GM12878 (cell line): Measurements from ENCODE around the gene FTO. TPM values are rescaled to one million over a fixed set of nuclear protein-coding genes. Genes with fewer than 3 reads are reported as not detected.

ENCODE experiments used
- ATAC-seq: fragments of 200-7000 bp; cut with Tn5 transposase; 3 replicates; pipeline ENCODE4 v1.9.1; 2020; ENCODE audit warnings: mild to moderate bottlenecking, moderate library complexity
- BruUV-seq: library from RNA; stranded (reverse); fragments of 400-500 nt; replicated peaks from 2 replicates; lab custom pipeline; 2021; lab: Mats Ljungman, UMichigan
- CTCF ChIA-PET: fragments of 300-600 bp; sonication (Branson Sonifier 250); formaldehyde crosslinking; extraction: SDS; loops from one replicate; lab custom pipeline; 2021; ENCODE audit warnings: inconsistent platforms; lab: Yijun Ruan, JAX
- POLR2A ChIA-PET: fragments of 350-600 bp; formaldehyde crosslinking; extraction: SDS; loops from one replicate; lab custom pipeline; 2021; ENCODE audit warnings: inconsistent platforms; lab: Charles Lee
- RAD21 ChIA-PET: fragments of 300-600 bp; sonication (Branson Sonifier 250); formaldehyde crosslinking; loops from one replicate; lab custom pipeline; 2023; ENCODE audit warnings: antibody characterized with exemption; ENCODE audit not compliant: unreplicated experiment; lab: Charles Lee
- SMC1A ChIA-PET: fragments of 300-600 bp; sonication (Branson Sonifier 250); formaldehyde crosslinking; loops from one replicate; lab custom pipeline; 2023; ENCODE audit not compliant: unreplicated experiment, uncharacterized antibody; lab: Charles Lee
- DNase-seq: peaks from one replicate; pipeline ENCODE4 v3.0.0-alpha.2; 2011; ENCODE audit warnings: low read depth, low spot score
- FAIRE-seq: peaks from 3 replicates; lab custom pipeline; 2011; peaks lifted over from hg19 to GRCh38; lab: Jason Lieb, UNC
- H2AFZ ChIP-seq: 2 replicates; pipeline ENCODE4 v1.6.0; 2011; ENCODE audit warnings: low read depth, low read length, control low read depth; ENCODE audit not compliant: control insufficient read depth
- H3K27ac ChIP-seq: 2 replicates; pipeline ENCODE4 v1.5.1; 2011; ENCODE audit warnings: control low read depth; ENCODE audit not compliant: control insufficient read depth, insufficient read depth
- H3K27me3 ChIP-seq, 2 experiments: replicated peaks in 1 of 2; 2 replicates each; pipeline versions ENCODE4 v1.6.0 to v1.6.1; 2011; ENCODE audit warnings: low read length in 1 of 2; ENCODE audit not compliant: control insufficient read depth in 2 of 2, insufficient read depth in 2 of 2
- H3K36me3 ChIP-seq, 2 experiments: 2 replicates each; pipeline ENCODE4 v1.5.1; 2011; ENCODE audit warnings: low read length in 1 of 2; ENCODE audit not compliant: control insufficient read depth in 2 of 2, insufficient read depth in 2 of 2
- H3K4me1 ChIP-seq: 2 replicates; pipeline ENCODE4 v1.6.1; 2011; ENCODE audit warnings: mild to moderate bottlenecking, low read length, moderate library complexity, mixed read lengths; ENCODE audit not compliant: control insufficient read depth, insufficient read depth
- H3K4me2 ChIP-seq: 2 replicates; pipeline ENCODE4 v1.6.0; 2011; ENCODE audit warnings: control low read depth; ENCODE audit not compliant: control insufficient read depth, insufficient read depth
- H3K4me3 ChIP-seq: fragments of 200-600 bp; sonication (generic); 2 replicates; pipeline ENCODE4 v1.5.1; 2016
- H3K79me2 ChIP-seq: 2 replicates; pipeline ENCODE4 v1.6.0; 2011; ENCODE audit warnings: low read length; ENCODE audit not compliant: control insufficient read depth, insufficient read depth
- H3K9ac ChIP-seq: 2 replicates; pipeline ENCODE4 v1.8.0; 2011; ENCODE audit warnings: low read length, control low read depth, mixed read lengths; ENCODE audit not compliant: control insufficient read depth, insufficient read depth
- H3K9me3 ChIP-seq: replicated peaks from 3 replicates; pipeline ENCODE4 v1.5.1; 2011; ENCODE audit warnings: mild to moderate bottlenecking, low read length; ENCODE audit not compliant: control insufficient read depth, insufficient read depth
- H4K20me1 ChIP-seq: 2 replicates; pipeline ENCODE4 v1.6.0; 2011; ENCODE audit not compliant: control insufficient read depth, insufficient read depth
- SREBF2 ChIP-seq: IDR thresholded peaks from 2 replicates; pipeline ENCODE4 v1.6.1; 2012; ENCODE audit warnings: mild to moderate bottlenecking, low read length
- WGBS: methylation state at CpG from one replicate; pipeline ENCODE4 v1.1.6; 2016; ENCODE audit warnings: low lambda C conversion rate; ENCODE audit not compliant: insufficient replicate concordance, insufficient coverage; ENCODE audit errors: missing lambda C conversion rate; 5-methylcytosine and 5-hydroxymethylcytosine counted together
- in situ Hi-C: fragments of 300-500 bp; cut with MboI; formaldehyde crosslinking; loops from 9 replicates; pipeline ENCODE4 v1.14.3; 2018; ENCODE audit warnings: mixed read lengths
- intact Hi-C: fragments of 100-400 bp; cut with micrococcal nuclease; formaldehyde crosslinking; loops from one replicate; pipeline ENCODE4 v1.14.2; 2022; ENCODE audit not compliant: unreplicated experiment
- polyA plus RNA-seq, 11 experiments: library from polyadenylated mRNA; depleted of rRNA in 4 of 11; unstranded in 6 of 11; stranded (reverse) in 5 of 11; fragments of >200 nt; fragmentation: Nextera tagmentation in 4 of 11; fragmentation: Illumina TruSeq in 1 of 11; extraction: Ambion mirVana in 4 of 11; extraction: Trizol in 1 of 11; gene quantifications; 1 replicate in 1 of 11; 2 replicates in 10 of 11; pipeline versions ENCODE4 v1.2.1 to v1.2.3, GENCODE V29; 2011 to 2016; ENCODE audit warnings: inconsistent platforms in 2 of 11, missing spikeins in 2 of 11, low read depth in 1 of 11
- total RNA-seq, 4 experiments: library from RNA; depleted of rRNA in 3 of 4; stranded (reverse); fragments of >200 nt in 3 of 4; fragmentation: Illumina TruSeq in 1 of 4; extraction: Trizol in 1 of 4; gene quantifications; 2 replicates each; pipeline versions ENCODE4 v1.2.1 to v1.2.3, GENCODE V29; 2013 to 2021
- TF ChIP-seq, protein P1 (sequence below): fragments of 450-650 bp; IDR thresholded peaks from 2 replicates; pipeline ENCODE4 v1.6.1; 2017; ENCODE audit warnings: mild to moderate bottlenecking, moderate library complexity

FTO gene
- total and polyA plus RNA-seq, 10 of the 15 experiments (the other 5 are each of a cell fraction or from before 2014, with no cell fraction given), result 20.1 to 55.0 (median 47.0) TPM

GRCh38 chr16:54169112-54169511, 465.2 kb downstream of the FTO start:
- CTCF ChIA-PET, result no interaction called here
- no peaks in the 10 kb centered on the region for H3K9me3 ChIP-seq
- H3K4me3 ChIP-seq, result no peak overlapping the region
- no peaks in the 10 kb centered on the region for H3K79me2 ChIP-seq
- SMC1A ChIA-PET, result no interaction called here
- no peaks in the 10 kb centered on the region for H4K20me1 ChIP-seq
- H3K36me3 ChIP-seq, result no peaks in the 10 kb centered on the region
- in situ Hi-C loops, result no loop called here
- H2AFZ ChIP-seq, result no peak overlapping the region
- intact Hi-C loops, result no loop called here
- no peaks in the 10 kb centered on the region; a peak in 1 of 4 replicates for H3K27me3 ChIP-seq
- 58% methylated on average over 5 of the region's 5 CpGs for WGBS
- POLR2A ChIA-PET, result no interaction called here
- no TSS peak for BruUV-seq
- no peak for FAIRE-seq
- ATAC-seq, result no peak
- no peak overlapping the region for H3K27ac ChIP-seq
- H3K4me2 ChIP-seq, result no peak overlapping the region
- RAD21 ChIA-PET, result no interaction called here
- DNase-seq, result no peak
- no peak overlapping the region for H3K9ac ChIP-seq
- H3K4me1 ChIP-seq, result no peaks in the 10 kb centered on the region
- TF ChIP-seq SREBF2, result no peak
- TF ChIP-seq, protein P1, sequence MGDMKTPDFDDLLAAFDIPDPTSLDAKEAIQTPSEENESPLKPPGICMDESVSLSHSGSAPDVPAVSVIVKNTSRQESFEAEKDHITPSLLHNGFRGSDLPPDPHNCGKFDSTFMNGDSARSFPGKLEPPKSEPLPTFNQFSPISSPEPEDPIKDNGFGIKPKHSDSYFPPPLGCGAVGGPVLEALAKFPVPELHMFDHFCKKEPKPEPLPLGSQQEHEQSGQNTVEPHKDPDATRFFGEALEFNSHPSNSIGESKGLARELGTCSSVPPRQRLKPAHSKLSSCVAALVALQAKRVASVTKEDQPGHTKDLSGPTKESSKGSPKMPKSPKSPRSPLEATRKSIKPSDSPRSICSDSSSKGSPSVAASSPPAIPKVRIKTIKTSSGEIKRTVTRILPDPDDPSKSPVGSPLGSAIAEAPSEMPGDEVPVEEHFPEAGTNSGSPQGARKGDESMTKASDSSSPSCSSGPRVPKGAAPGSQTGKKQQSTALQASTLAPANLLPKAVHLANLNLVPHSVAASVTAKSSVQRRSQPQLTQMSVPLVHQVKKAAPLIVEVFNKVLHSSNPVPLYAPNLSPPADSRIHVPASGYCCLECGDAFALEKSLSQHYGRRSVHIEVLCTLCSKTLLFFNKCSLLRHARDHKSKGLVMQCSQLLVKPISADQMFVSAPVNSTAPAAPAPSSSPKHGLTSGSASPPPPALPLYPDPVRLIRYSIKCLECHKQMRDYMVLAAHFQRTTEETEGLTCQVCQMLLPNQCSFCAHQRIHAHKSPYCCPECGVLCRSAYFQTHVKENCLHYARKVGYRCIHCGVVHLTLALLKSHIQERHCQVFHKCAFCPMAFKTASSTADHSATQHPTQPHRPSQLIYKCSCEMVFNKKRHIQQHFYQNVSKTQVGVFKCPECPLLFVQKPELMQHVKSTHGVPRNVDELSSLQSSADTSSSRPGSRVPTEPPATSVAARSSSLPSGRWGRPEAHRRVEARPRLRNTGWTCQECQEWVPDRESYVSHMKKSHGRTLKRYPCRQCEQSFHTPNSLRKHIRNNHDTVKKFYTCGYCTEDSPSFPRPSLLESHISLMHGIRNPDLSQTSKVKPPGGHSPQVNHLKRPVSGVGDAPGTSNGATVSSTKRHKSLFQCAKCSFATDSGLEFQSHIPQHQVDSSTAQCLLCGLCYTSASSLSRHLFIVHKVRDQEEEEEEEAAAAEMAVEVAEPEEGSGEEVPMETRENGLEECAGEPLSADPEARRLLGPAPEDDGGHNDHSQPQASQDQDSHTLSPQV, result no peak
